GM12878 (cell line): Measurements from ENCODE around the gene COL25A1. TPM values are rescaled to one million over a fixed set of nuclear protein-coding genes. Genes with fewer than 3 reads are reported as not detected.

Experiments used
- ATAC-seq: fragments of 200-7000 bp; cut with Tn5 transposase; 3 replicates; pipeline ENCODE4 v1.9.1; 2020; ENCODE audit warnings: mild to moderate bottlenecking, moderate library complexity
- BruUV-seq: library from RNA; stranded (reverse); fragments of 400-500 nt; replicated peaks from 2 replicates; lab custom pipeline; 2021; lab: Mats Ljungman, UMichigan
- CTCF ChIA-PET: fragments of 300-600 bp; sonication (Branson Sonifier 250); formaldehyde crosslinking; extraction: SDS; loops from one replicate; lab custom pipeline; 2021; ENCODE audit warnings: inconsistent platforms; lab: Yijun Ruan, JAX
- POLR2A ChIA-PET: fragments of 350-600 bp; formaldehyde crosslinking; extraction: SDS; loops from one replicate; lab custom pipeline; 2021; ENCODE audit warnings: inconsistent platforms; lab: Charles Lee
- RAD21 ChIA-PET: fragments of 300-600 bp; sonication (Branson Sonifier 250); formaldehyde crosslinking; loops from one replicate; lab custom pipeline; 2023; ENCODE audit warnings: antibody characterized with exemption; ENCODE audit not compliant: unreplicated experiment; lab: Charles Lee
- SMC1A ChIA-PET: fragments of 300-600 bp; sonication (Branson Sonifier 250); formaldehyde crosslinking; loops from one replicate; lab custom pipeline; 2023; ENCODE audit not compliant: unreplicated experiment, uncharacterized antibody; lab: Charles Lee
- DNase-seq: peaks from one replicate; pipeline ENCODE4 v3.0.0-alpha.2; 2011; ENCODE audit warnings: low read depth, low spot score
- FAIRE-seq: peaks from 3 replicates; lab custom pipeline; 2011; peaks lifted over from hg19 to GRCh38; lab: Jason Lieb, UNC
- H2AFZ ChIP-seq: 2 replicates; pipeline ENCODE4 v1.6.0; 2011; ENCODE audit warnings: low read depth, low read length, control low read depth; ENCODE audit not compliant: control insufficient read depth
- H3K27ac ChIP-seq: 2 replicates; pipeline ENCODE4 v1.5.1; 2011; ENCODE audit warnings: control low read depth; ENCODE audit not compliant: control insufficient read depth, insufficient read depth
- H3K27me3 ChIP-seq, 2 experiments: replicated peaks in 1 of 2; 2 replicates each; pipeline versions ENCODE4 v1.6.0 to v1.6.1; 2011; ENCODE audit warnings: low read length in 1 of 2; ENCODE audit not compliant: control insufficient read depth in 2 of 2, insufficient read depth in 2 of 2
- H3K36me3 ChIP-seq, 2 experiments: 2 replicates each; pipeline ENCODE4 v1.5.1; 2011; ENCODE audit warnings: low read length in 1 of 2; ENCODE audit not compliant: control insufficient read depth in 2 of 2, insufficient read depth in 2 of 2
- H3K4me1 ChIP-seq: 2 replicates; pipeline ENCODE4 v1.6.1; 2011; ENCODE audit warnings: mild to moderate bottlenecking, low read length, moderate library complexity, mixed read lengths; ENCODE audit not compliant: control insufficient read depth, insufficient read depth
- H3K4me2 ChIP-seq: 2 replicates; pipeline ENCODE4 v1.6.0; 2011; ENCODE audit warnings: control low read depth; ENCODE audit not compliant: control insufficient read depth, insufficient read depth
- H3K4me3 ChIP-seq: fragments of 200-600 bp; sonication (generic); 2 replicates; pipeline ENCODE4 v1.5.1; 2016
- H3K79me2 ChIP-seq: 2 replicates; pipeline ENCODE4 v1.6.0; 2011; ENCODE audit warnings: low read length; ENCODE audit not compliant: control insufficient read depth, insufficient read depth
- H3K9ac ChIP-seq: 2 replicates; pipeline ENCODE4 v1.8.0; 2011; ENCODE audit warnings: low read length, control low read depth, mixed read lengths; ENCODE audit not compliant: control insufficient read depth, insufficient read depth
- H3K9me3 ChIP-seq: replicated peaks from 3 replicates; pipeline ENCODE4 v1.5.1; 2011; ENCODE audit warnings: mild to moderate bottlenecking, low read length; ENCODE audit not compliant: control insufficient read depth, insufficient read depth
- H4K20me1 ChIP-seq: 2 replicates; pipeline ENCODE4 v1.6.0; 2011; ENCODE audit not compliant: control insufficient read depth, insufficient read depth
- GABPA ChIP-seq: IDR thresholded peaks from 2 replicates; pipeline ENCODE4 v1.6.1; 2014; ENCODE audit warnings: antibody characterized with exemption, low read depth, mild to moderate bottlenecking, inconsistent platforms
- RAD51 ChIP-seq: fragments of 450-650 bp; IDR thresholded peaks from 2 replicates; pipeline ENCODE4 v1.6.1; 2016; ENCODE audit warnings: moderate library complexity, mild to moderate bottlenecking, inconsistent platforms
- WGBS: methylation state at CpG from one replicate; pipeline ENCODE4 v1.1.6; 2016; ENCODE audit warnings: low lambda C conversion rate; ENCODE audit not compliant: insufficient replicate concordance, insufficient coverage; ENCODE audit errors: missing lambda C conversion rate; 5-methylcytosine and 5-hydroxymethylcytosine counted together
- in situ Hi-C: fragments of 300-500 bp; cut with MboI; formaldehyde crosslinking; loops from 9 replicates; pipeline ENCODE4 v1.14.3; 2018; ENCODE audit warnings: mixed read lengths
- intact Hi-C: fragments of 100-400 bp; cut with micrococcal nuclease; formaldehyde crosslinking; loops from one replicate; pipeline ENCODE4 v1.14.2; 2022; ENCODE audit not compliant: unreplicated experiment
- polyA plus RNA-seq, 11 experiments: library from polyadenylated mRNA; depleted of rRNA in 4 of 11; unstranded in 6 of 11; stranded (reverse) in 5 of 11; fragments of >200 nt; fragmentation: Nextera tagmentation in 4 of 11; fragmentation: Illumina TruSeq in 1 of 11; extraction: Ambion mirVana in 4 of 11; extraction: Trizol in 1 of 11; gene quantifications; 1 replicate in 1 of 11; 2 replicates in 10 of 11; pipeline versions ENCODE4 v1.2.1 to v1.2.3, GENCODE V29; 2011 to 2016; ENCODE audit warnings: inconsistent platforms in 2 of 11, missing spikeins in 2 of 11, low read depth in 1 of 11
- total RNA-seq, 4 experiments: library from RNA; depleted of rRNA in 3 of 4; stranded (reverse); fragments of >200 nt in 3 of 4; fragmentation: Illumina TruSeq in 1 of 4; extraction: Trizol in 1 of 4; gene quantifications; 2 replicates each; pipeline versions ENCODE4 v1.2.1 to v1.2.3, GENCODE V29; 2013 to 2021
- TF ChIP-seq, protein P1 (sequence below), 3 experiments: IDR thresholded peaks in 2 of 3; conservative IDR thresholded peaks in 1 of 3; 2 replicates each; pipeline ENCODE4 v1.5.1; 2011; ENCODE audit warnings: low read depth in 3 of 3, low read length in 3 of 3, mild to moderate bottlenecking in 3 of 3, control low read depth in 2 of 3, moderate library complexity in 2 of 3, inconsistent platforms in 1 of 3, mixed read lengths in 1 of 3; ENCODE audit not compliant: control insufficient read depth in 2 of 3, insufficient read depth in 1 of 3; ENCODE audit errors: extremely low read depth in 1 of 3

COL25A1 gene
- total and polyA plus RNA-seq, 10 of the 15 experiments (the other 5 are each of a cell fraction or from before 2014, with no cell fraction given): 0.01 to 0.26 (median 0.12) TPM; not detected in 6

DNA sequence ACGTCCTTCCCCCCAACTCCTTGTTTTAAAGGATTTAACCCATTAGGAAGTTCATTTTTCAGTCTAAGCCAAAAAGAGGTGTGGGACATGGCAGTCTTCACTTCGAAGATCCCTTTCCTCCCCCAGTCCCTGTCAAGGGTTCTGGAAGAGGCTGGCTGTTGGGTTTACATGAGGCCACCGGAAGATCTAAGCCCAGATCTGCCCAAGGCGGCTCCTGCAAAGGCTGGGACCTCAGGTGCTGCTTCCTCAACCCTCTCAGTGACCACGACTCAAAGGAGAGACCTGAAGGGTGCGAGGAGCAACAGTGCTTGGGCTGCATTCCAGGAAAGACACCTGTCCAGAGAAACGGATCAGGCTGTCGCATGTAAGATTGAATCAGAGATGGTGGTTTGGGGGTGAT, 516.1 kb downstream of the COL25A1 start:
- 35% methylated on average over 8 of the region's 8 CpGs for WGBS
- in situ Hi-C loops: no loop called here
- DNase-seq (no peak), ATAC-seq (no peak), FAIRE-seq (no peak)
- ChIA-PET SMC1A (no interaction called here), POLR2A (interaction anchor here (0.6 kb wide), 1 partner anchor 220 kb away, joined by 4 read pairs; no protein-coding TSS in a partner anchor), CTCF (no interaction called here), RAD21 (no interaction called here)
- Histone ChIP-seq H3K27me3 (no peaks in the 10 kb centered on the region), H4K20me1 (no peaks in the 10 kb centered on the region), H3K27ac (no peak overlapping the region), H3K4me3 (no peak overlapping the region), H3K9me3 (no peaks in the 10 kb centered on the region), H3K4me1 (no peaks in the 10 kb centered on the region), H2AFZ (no peak overlapping the region), H3K4me2 (no peak overlapping the region), H3K79me2 (no peaks in the 10 kb centered on the region), H3K36me3 (no peaks in the 10 kb centered on the region), H3K9ac (no peak overlapping the region)
- intact Hi-C loops: no loop called here
- no peak for TF ChIP-seq GABPA
- BruUV-seq: no TSS peak

DNA sequence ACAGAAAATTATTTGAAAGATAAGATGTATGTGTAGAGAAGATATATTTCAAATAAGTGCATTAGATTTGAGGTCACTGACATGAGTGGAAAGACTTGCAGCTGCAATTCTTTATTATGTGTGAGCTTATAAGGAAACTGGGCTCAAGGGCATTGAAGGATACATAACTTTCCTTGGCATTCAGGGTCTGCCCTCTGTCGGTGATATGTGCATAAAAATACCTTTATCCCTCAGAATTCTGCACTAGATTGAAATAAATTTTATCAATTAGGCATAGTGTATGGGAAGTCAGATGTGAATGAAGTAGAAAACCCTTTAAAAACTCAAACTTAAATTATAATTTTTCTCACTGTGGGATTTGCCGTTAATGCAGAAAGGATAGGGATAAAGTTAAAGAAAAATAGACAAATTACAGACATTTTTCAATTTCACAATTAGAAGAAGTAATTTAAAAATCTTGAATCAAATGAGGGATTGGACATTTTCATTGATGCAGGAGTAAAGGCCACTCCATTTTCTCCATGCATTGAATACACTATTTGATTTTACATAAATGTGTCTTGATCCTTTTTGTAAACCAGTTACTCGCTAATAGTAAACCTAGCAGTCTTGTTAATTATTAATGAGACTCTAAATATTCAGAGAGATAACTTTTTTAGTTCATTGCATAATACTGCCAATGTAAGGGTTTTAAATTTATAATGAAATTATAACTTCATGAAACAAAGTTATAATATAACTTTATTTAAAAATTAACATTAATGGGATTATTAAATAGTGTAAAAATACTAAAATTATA, 518.6 kb downstream of the COL25A1 start:
- in situ Hi-C loops (no loop called here), intact Hi-C loops (no loop called here)
- CTCF ChIA-PET: interaction anchor here (0.7 kb wide), 1 partner anchor 98 kb away, joined by 3 read pairs; no protein-coding TSS in a partner anchor
- no TSS peak for BruUV-seq
- H3K27me3 ChIP-seq: no peaks in the 10 kb centered on the region
- no peaks in the 10 kb centered on the region for H4K20me1 ChIP-seq
- no peak for DNase-seq
- H3K9me3 ChIP-seq: no peaks in the 10 kb centered on the region
- POLR2A ChIA-PET: no interaction called here
- no peak overlapping the region for H3K27ac ChIP-seq
- H3K79me2 ChIP-seq: no peaks in the 10 kb centered on the region
- H3K4me1 ChIP-seq: no peaks in the 10 kb centered on the region
- 54% methylated on average over 3 of the region's 3 CpGs for WGBS
- no peak overlapping the region for H3K4me2 ChIP-seq
- TF ChIP-seq RAD51: no peak
- TF ChIP-seq, protein P1, sequence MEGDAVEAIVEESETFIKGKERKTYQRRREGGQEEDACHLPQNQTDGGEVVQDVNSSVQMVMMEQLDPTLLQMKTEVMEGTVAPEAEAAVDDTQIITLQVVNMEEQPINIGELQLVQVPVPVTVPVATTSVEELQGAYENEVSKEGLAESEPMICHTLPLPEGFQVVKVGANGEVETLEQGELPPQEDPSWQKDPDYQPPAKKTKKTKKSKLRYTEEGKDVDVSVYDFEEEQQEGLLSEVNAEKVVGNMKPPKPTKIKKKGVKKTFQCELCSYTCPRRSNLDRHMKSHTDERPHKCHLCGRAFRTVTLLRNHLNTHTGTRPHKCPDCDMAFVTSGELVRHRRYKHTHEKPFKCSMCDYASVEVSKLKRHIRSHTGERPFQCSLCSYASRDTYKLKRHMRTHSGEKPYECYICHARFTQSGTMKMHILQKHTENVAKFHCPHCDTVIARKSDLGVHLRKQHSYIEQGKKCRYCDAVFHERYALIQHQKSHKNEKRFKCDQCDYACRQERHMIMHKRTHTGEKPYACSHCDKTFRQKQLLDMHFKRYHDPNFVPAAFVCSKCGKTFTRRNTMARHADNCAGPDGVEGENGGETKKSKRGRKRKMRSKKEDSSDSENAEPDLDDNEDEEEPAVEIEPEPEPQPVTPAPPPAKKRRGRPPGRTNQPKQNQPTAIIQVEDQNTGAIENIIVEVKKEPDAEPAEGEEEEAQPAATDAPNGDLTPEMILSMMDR (IDR thresholded peaks at IDR 0.05 in 2 of 3, conservative IDR thresholded peaks at IDR 0.05 in 1 of 3; ENCODE audit: control insufficient read depth in 2 of 3, extremely low read depth in 1 of 3, insufficient read depth in 1 of 3, low read depth in 3 of 3, low read length in 3 of 3): peak; percentile 5 to 14 (median 9); a peak in 1 of 6 replicates
- FAIRE-seq: no peak
- no peak overlapping the region for H3K4me3 ChIP-seq
- H3K9ac ChIP-seq: no peak overlapping the region
- no peak for ATAC-seq
- RAD21 ChIA-PET: interaction anchor here (0.5 kb wide), 1 partner anchor 102 kb away, joined by 3 read pairs; no protein-coding TSS in a partner anchor
- no peaks in the 10 kb centered on the region for H3K36me3 ChIP-seq
- H2AFZ ChIP-seq: no peak overlapping the region
- SMC1A ChIA-PET: no interaction called here
